Measurements from ENCODE around the gene HNF1B. TPM values are rescaled to one million over a fixed set of nuclear protein-coding genes. Genes with fewer than 3 reads are reported as not detected.

HNF1B gene
- total RNA-seq, 1 donor from 2014 or later, result 10.5 TPM

DNA sequence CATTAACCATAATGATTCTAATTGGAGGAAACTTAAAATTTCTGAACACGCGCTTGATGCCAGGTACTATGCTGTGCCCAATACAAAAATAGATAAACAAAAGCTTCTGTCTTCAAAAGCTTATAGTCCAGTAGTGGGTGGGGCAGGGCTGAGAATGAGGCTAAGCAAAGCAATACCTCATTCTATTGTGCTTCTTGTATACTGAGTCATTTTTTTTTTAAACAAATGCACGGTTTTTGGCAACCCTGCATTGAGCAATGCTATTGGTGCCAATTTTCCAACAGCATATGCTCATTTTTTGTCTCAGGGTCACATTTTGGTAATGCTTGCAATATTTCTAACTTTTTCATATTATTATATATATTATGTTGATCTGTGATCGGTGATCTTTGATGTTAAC lies 34.7 kb upstream of the HNF1B start:
- Mint-ChIP-seq H3K9me3 (ENCODE audit: low read depth) (peaks cover 10% of the 10 kb centered on the region), H3K4me3 (ENCODE audit: unreplicated experiment) (no peak overlapping the region), H3K4me1 (ENCODE audit: low read depth) (peaks cover 16% of the 10 kb centered on the region), H3K27me3 (ENCODE audit: low read depth) (no peaks in the 10 kb centered on the region), H3K36me3 (ENCODE audit: low read depth) (peaks cover 2% of the 10 kb centered on the region), H3K27ac (ENCODE audit: unreplicated experiment) (no peak overlapping the region)
- TF ChIP-seq, protein P1, sequence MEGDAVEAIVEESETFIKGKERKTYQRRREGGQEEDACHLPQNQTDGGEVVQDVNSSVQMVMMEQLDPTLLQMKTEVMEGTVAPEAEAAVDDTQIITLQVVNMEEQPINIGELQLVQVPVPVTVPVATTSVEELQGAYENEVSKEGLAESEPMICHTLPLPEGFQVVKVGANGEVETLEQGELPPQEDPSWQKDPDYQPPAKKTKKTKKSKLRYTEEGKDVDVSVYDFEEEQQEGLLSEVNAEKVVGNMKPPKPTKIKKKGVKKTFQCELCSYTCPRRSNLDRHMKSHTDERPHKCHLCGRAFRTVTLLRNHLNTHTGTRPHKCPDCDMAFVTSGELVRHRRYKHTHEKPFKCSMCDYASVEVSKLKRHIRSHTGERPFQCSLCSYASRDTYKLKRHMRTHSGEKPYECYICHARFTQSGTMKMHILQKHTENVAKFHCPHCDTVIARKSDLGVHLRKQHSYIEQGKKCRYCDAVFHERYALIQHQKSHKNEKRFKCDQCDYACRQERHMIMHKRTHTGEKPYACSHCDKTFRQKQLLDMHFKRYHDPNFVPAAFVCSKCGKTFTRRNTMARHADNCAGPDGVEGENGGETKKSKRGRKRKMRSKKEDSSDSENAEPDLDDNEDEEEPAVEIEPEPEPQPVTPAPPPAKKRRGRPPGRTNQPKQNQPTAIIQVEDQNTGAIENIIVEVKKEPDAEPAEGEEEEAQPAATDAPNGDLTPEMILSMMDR (IDR thresholded peaks at IDR 0.05), result no peak
- no peak for DNase-seq (ENCODE audit: low spot score)

DNA sequence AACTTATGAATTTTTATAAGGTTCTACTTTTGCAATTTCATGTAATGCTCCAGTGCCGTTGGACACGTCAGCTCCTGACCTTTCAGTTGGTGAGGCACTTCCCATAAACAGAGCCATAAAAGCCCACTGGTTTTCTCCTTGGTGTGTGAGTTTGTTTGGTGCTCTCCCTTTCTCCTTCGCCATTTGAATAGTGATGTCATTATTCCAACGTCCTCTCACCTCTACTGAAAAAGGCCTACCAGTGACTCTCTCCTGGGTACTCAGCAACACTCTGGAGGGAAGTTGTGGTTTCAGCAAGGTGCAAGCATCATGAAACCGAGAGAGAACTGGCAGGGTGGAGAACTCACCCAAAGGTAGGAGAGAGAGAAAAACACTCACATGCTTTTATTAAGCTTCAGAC lies 29.6 kb upstream of the HNF1B start:
- TF ChIP-seq, protein P1 (IDR thresholded peaks at IDR 0.05), result no peak
- no peak overlapping the region for H3K4me3 Mint-ChIP-seq (ENCODE audit: unreplicated experiment)
- peaks cover 20% of the 10 kb centered on the region for H3K4me1 Mint-ChIP-seq (ENCODE audit: low read depth)
- DNase-seq (ENCODE audit: low spot score), result no peak
- no peaks in the 10 kb centered on the region for H3K36me3 Mint-ChIP-seq (ENCODE audit: low read depth)
- no peaks in the 10 kb centered on the region for H3K9me3 Mint-ChIP-seq (ENCODE audit: low read depth)
- H3K27ac Mint-ChIP-seq (ENCODE audit: unreplicated experiment), result no peak overlapping the region
- no peaks in the 10 kb centered on the region for H3K27me3 Mint-ChIP-seq (ENCODE audit: low read depth)

DNA sequence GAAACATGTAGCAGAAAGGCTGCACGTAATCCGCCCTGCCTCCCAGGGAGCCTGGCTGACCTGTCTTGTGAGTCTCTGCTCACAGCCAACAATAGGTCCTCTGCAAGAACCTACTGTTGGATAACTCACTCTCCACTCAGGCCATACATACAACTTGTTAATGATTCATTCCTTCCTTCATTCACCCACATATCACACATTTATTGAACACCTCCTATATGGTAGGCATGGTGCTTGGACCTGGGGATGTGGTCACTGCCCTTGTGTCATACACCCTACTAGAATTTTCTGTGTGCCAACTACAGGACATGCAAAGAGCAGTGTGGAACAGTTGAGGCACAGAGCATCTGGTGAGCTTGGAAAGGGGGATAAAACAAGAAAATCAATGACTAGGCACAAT lies 28.1 kb upstream of the HNF1B start:
- Mint-ChIP-seq H3K4me3 (ENCODE audit: unreplicated experiment) (no peak overlapping the region), H3K27me3 (ENCODE audit: low read depth) (no peaks in the 10 kb centered on the region), H3K9me3 (ENCODE audit: low read depth) (no peaks in the 10 kb centered on the region), H3K4me1 (ENCODE audit: low read depth) (peaks cover 14% of the 10 kb centered on the region), H3K36me3 (ENCODE audit: low read depth) (no peaks in the 10 kb centered on the region), H3K27ac (ENCODE audit: unreplicated experiment) (no peak overlapping the region)
- no peak for DNase-seq (ENCODE audit: low spot score)
- TF ChIP-seq, protein P1 (IDR thresholded peaks at IDR 0.05), result no peak

DNA sequence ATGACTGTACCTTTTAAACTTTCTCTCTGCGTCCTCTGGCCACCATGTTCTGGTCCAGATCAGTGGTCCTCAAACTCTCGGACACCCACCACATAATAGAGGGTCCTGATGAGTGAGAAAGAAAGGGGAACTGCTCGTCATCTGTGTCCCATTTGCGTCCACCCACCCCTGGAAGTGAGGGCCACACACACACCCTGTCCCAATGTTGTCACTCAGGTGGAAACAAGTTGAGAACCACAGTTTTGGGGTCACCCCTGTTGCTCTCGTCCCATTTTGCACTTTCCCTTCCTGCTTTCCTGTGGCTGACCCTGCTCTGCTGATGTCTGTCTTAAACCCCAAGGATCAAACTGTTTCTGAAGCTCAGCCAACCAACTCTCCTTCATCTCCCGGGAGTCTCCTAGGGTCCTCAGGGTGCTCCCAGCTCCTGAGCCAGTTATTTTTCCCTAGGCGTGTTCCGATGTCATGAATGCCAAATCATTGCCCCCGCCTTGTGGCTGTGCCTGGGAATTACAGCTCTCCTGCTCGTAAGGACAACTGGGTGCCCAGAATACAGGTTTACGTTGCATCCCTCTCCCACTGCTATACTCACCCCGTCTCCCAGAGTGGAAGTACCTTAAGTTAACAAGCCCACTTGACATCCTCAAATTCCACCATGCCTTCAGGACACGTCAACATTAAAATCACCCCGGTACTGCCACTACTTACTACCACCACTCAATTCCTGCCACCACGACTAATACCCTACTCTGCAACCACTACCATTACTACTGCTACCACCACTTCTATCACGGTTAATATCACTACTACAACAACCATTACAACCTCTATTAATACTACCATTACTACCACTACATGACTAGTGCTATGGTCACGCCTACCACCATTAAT lies 26.0 kb upstream of the HNF1B start:
- no peak overlapping the region for H3K27ac Mint-ChIP-seq (ENCODE audit: unreplicated experiment)
- no peak for DNase-seq (ENCODE audit: low spot score)
- TF ChIP-seq, protein P1 (IDR thresholded peaks at IDR 0.05), result peak; percentile 87
- H3K4me3 Mint-ChIP-seq (ENCODE audit: unreplicated experiment), result no peak overlapping the region
- no peaks in the 10 kb centered on the region for H3K27me3 Mint-ChIP-seq (ENCODE audit: low read depth)
- peaks cover 12% of the 10 kb centered on the region for H3K4me1 Mint-ChIP-seq (ENCODE audit: low read depth)
- H3K9me3 Mint-ChIP-seq (ENCODE audit: low read depth), result no peaks in the 10 kb centered on the region
- no peaks in the 10 kb centered on the region for H3K36me3 Mint-ChIP-seq (ENCODE audit: low read depth)

DNA sequence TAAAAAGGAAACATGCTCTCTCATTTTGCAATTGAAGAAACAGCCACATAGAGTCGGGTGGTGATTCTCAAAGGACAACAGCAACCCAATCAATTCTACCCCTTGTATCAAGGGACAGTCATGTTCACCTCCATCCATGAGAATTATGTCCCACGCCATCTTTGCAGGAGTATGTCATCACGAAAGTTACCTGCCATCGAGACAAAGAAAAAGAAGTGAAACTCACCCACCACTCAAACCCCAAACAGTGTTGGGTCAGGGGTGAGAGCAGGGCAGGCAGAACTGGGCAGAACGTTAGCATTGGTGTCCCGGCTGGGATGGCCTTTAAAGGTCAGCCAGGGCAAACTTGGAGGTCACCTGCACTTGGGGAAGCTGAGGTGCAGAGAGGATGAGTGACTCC lies 24.2 kb upstream of the HNF1B start:
- no peaks in the 10 kb centered on the region for H3K36me3 Mint-ChIP-seq (ENCODE audit: low read depth)

More for the DNA sequence above, 24.2 kb upstream of the HNF1B start:
- DNase-seq (ENCODE audit: low spot score), result no peak
- TF ChIP-seq, protein P1 (IDR thresholded peaks at IDR 0.05), result no peak
- Mint-ChIP-seq H3K27me3 (ENCODE audit: low read depth) (no peaks in the 10 kb centered on the region), H3K4me3 (ENCODE audit: unreplicated experiment) (no peak overlapping the region), H3K4me1 (ENCODE audit: low read depth) (peaks cover 15% of the 10 kb centered on the region), H3K27ac (ENCODE audit: unreplicated experiment) (no peak overlapping the region), H3K9me3 (ENCODE audit: low read depth) (no peaks in the 10 kb centered on the region)
